Natural killer cell (primary cell): Measurements from ENCODE around the gene FKBP8. TPM values are rescaled to one million over a fixed set of nuclear protein-coding genes. Genes with fewer than 3 reads are reported as not detected.

Experiments
- ATAC-seq, 3 donors: fragments of 150-1000 bp in 2 of 3; fragments of 200-7000 bp in 1 of 3; cut with Tn5 transposase; 1 replicate in 1 of 3; 2 replicates in 2 of 3; pipeline ENCODE4 v1.10.0; 2021; ENCODE audit warnings: mild to moderate bottlenecking in 2 of 3, moderate library complexity in 2 of 3
- DNase-seq, 2 donors: peaks; one replicate each; pipeline versions ENCODE4 v3.0.0 to v3.0.0-alpha.2; 2013 to 2021; ENCODE audit warnings: mixed read lengths in 1 of 2
- H3K27ac ChIP-seq: one replicate; pipeline ENCODE4 v1.5.1; 2013; ENCODE audit warnings: mild to moderate bottlenecking, low read length
- H3K27me3 ChIP-seq: one replicate; pipeline ENCODE4 v1.6.1; 2013; ENCODE audit warnings: low read length; ENCODE audit not compliant: control insufficient read depth, insufficient read depth
- H3K36me3 ChIP-seq: one replicate; pipeline ENCODE4 v1.6.1; 2013; ENCODE audit warnings: low read length; ENCODE audit not compliant: control insufficient read depth, insufficient read depth
- H3K4me1 ChIP-seq: one replicate; pipeline ENCODE4 v1.6.1; 2013; ENCODE audit warnings: low read length; ENCODE audit not compliant: control insufficient read depth, insufficient read depth
- H3K4me3 ChIP-seq: one replicate; pipeline ENCODE4 v1.5.1; 2013; ENCODE audit warnings: low read length
- H3K9me3 ChIP-seq: one replicate; pipeline ENCODE4 v1.6.1; 2013; ENCODE audit warnings: low read length; ENCODE audit not compliant: control insufficient read depth, insufficient read depth
- H3K27ac Mint-ChIP-seq, 2 donors: one replicate each; pipeline ENCODE4 v1.8.0; 2022; ENCODE audit warnings: mild to moderate bottlenecking in 2 of 2, mixed read lengths in 2 of 2, moderate library complexity in 1 of 2
- H3K27me3 Mint-ChIP-seq, 2 donors: one replicate each; pipeline ENCODE4 v1.8.0; 2022; ENCODE audit warnings: low read depth in 2 of 2, mixed read lengths in 2 of 2
- H3K36me3 Mint-ChIP-seq: one replicate; pipeline ENCODE4 v1.8.0; 2022; ENCODE audit warnings: mixed read lengths
- H3K4me1 Mint-ChIP-seq, 2 donors: one replicate each; pipeline ENCODE4 v1.8.0; 2022; ENCODE audit warnings: mixed read lengths in 2 of 2
- H3K4me3 Mint-ChIP-seq: one replicate; pipeline ENCODE4 v1.8.0; 2022; ENCODE audit warnings: mild to moderate bottlenecking, moderate library complexity, mixed read lengths
- H3K9me3 Mint-ChIP-seq, 2 donors: one replicate each; pipeline ENCODE4 v1.8.0; 2022; ENCODE audit warnings: mixed read lengths in 2 of 2
- WGBS: methylation state at CpG from one replicate; pipeline ENCODE4 v1.1.7; 2013; ENCODE audit warnings: missing lambda C conversion rate; ENCODE audit not compliant: insufficient coverage; 5-methylcytosine and 5-hydroxymethylcytosine counted together
- intact Hi-C: fragments of 100-400 bp; cut with micrococcal nuclease; formaldehyde crosslinking; loops from one replicate; pipeline ENCODE4 v1.14.2; 2022
- total RNA-seq, 4 donors: library from RNA; stranded (reverse); fragments of 120-200 nt in 1 of 4; gene quantifications; one replicate each; pipeline versions ENCODE4 v1.2.3 to v1.2.4, GENCODE V29; 2013 to 2022
- TF ChIP-seq, protein P1 (sequence below): fragments of 200-600 bp; IDR thresholded peaks from one replicate; pipeline ENCODE4 v1.8.0; 2022; ENCODE audit warnings: antibody characterized with exemption

The FKBP8 gene
- total RNA-seq, 3 donors from 2014 or later (not counting 1 experiment from before 2014, with no cell fraction given): 149 to 179 (median 162) TPM

DNA sequence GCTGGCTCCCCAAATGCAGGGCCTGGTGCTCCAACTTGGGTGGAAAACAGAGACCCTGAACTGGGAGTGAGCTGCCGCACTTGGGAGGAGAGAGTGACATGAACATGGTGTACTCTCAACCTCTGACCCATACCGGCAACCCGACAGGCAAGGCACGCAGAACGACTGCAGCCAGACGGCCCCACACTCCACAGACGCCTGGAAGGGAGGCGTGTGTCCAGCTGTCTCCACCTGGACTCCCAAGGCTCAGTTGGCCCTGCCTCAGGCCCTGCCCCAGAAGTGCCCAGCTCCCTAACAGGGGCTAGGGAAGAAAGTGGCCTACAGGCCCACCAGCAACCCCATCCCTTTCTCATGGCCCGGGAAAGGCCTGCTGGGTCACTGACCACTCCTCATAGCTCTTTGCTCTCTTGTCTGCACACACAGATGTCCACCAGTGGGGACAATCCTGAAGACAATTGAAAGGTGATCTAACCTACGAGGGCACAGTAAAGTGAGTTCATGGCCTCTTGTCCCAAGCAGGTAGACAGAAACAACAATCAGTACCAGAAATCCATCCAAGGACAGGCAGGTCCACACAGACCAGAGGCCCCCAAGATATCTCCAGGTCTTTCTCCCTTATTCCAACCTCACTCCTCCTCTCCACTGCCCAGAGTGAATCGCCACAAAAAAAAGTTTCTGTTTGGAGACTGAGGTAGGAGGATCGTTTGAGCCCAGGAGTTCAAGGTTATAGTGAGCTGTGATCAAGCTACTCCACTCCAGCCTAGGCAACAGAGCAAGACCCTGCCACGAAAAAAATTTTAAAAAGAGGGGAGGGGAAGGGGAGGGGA is 49.7 kb downstream of the FKBP8 start:
- Histone ChIP-seq H3K4me3 (no peak overlapping the region), H3K27ac (peak overlapping the region; percentile 93), H3K9me3 (no peaks in the 10 kb centered on the region), H3K4me1 (peaks cover 98% of the 10 kb centered on the region), H3K36me3 (no peaks in the 10 kb centered on the region), H3K27me3 (no peaks in the 10 kb centered on the region)
- Mint-ChIP-seq H3K27ac (peak overlapping the region; percentile 92 to 93), H3K4me3 (peak overlapping the region; percentile 21), H3K9me3 (no peaks in the 10 kb centered on the region), H3K36me3 (no peaks in the 10 kb centered on the region), H3K27me3 (no peaks in the 10 kb centered on the region), H3K4me1 (peaks cover 61 to 64% of the 10 kb centered on the region in 2 donors)
- intact Hi-C loops: no loop called here
- ATAC-seq: no peak
- WGBS: 91% methylated on average over 13 of the region's 13 CpGs
- DNase-seq: no peak
- TF ChIP-seq, protein P1, sequence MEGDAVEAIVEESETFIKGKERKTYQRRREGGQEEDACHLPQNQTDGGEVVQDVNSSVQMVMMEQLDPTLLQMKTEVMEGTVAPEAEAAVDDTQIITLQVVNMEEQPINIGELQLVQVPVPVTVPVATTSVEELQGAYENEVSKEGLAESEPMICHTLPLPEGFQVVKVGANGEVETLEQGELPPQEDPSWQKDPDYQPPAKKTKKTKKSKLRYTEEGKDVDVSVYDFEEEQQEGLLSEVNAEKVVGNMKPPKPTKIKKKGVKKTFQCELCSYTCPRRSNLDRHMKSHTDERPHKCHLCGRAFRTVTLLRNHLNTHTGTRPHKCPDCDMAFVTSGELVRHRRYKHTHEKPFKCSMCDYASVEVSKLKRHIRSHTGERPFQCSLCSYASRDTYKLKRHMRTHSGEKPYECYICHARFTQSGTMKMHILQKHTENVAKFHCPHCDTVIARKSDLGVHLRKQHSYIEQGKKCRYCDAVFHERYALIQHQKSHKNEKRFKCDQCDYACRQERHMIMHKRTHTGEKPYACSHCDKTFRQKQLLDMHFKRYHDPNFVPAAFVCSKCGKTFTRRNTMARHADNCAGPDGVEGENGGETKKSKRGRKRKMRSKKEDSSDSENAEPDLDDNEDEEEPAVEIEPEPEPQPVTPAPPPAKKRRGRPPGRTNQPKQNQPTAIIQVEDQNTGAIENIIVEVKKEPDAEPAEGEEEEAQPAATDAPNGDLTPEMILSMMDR: no peak

DNA sequence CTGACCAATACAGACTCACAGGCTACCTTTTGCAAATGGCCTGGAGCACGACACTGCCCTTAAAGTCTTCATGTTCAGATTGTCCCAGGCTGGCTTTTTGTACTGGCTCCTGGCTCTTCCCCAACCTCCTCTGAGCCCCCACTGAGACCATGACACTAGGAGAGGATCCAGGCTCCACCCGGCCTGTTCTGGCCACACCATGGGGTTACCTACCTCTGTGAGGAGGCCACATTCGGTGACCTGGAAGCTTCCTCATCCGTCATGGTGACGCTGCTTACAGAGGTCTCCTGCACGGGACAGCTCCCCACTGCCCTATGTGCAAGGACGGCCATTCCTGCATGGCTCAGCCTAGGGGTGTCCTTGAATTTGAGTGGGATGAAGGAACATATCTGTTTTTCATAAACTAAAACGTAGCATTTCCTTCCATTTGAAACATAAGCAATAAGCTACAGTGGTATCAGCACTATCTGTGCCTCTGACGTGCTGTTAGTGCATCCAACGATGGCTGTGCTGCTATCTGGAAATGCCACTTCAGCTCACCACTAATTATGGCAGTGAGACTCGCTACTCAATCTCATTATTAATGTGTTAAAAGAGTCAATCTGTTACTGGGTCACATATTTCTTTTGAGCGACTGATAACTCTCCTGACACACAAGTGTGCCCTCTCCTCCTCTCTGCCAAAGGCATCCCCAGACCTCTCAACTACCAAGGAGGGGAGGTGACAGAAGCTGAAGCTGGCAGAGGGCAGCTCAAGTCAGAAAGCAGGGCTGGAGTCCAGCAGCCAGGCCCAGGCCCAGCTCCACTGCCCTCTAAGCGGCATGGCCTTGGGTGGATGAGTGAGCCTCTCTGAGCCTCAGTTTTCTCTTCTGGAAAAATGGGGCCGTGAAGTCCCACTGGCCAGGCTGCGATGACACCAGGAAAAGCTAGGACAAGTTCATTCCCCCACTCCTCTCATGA is 51.1 kb downstream of the FKBP8 start:
- no peak overlapping the region for H3K27ac ChIP-seq

DNA sequence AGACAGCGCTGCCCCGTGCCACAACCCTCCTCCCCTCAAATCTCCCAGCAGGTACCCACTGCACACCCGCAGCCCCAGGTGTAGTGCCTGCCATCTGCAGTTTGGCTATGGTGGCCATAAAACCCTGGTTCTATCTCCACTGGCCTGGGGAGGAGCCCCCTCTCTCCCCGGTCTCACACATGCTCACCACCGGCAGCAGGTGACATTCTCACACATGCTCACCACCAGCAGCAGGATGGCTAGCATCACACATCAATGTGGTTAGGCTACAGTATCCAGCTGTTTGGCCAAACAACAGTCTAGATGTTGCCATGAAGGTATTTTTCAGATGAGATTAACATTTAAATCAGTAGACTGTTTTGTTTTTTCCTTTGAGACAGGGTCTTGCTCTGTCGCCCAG is 52.6 kb downstream of the FKBP8 start:
- H3K9me3 Mint-ChIP-seq: no peaks in the 10 kb centered on the region
- no peaks in the 10 kb centered on the region for H3K36me3 ChIP-seq
- intact Hi-C loops: no loop called here
- TF ChIP-seq, protein P1: no peak
- H3K27me3 Mint-ChIP-seq: no peaks in the 10 kb centered on the region
- no peak overlapping the region for H3K4me3 ChIP-seq
- no peak overlapping the region for H3K27ac ChIP-seq
- peak overlapping the region; percentile 77 for H3K4me3 Mint-ChIP-seq
- peaks cover 96% of the 10 kb centered on the region for H3K4me1 ChIP-seq
- peak; percentile 50 to 56 for DNase-seq
- no peaks in the 10 kb centered on the region for H3K27me3 ChIP-seq
- H3K36me3 Mint-ChIP-seq: no peaks in the 10 kb centered on the region
- WGBS: 52% methylated on average over 6 of the region's 6 CpGs
- H3K9me3 ChIP-seq: no peaks in the 10 kb centered on the region
- peaks cover 64 to 71% of the 10 kb centered on the region in 2 donors for H3K4me1 Mint-ChIP-seq
- ATAC-seq: peak; percentile 70 to 90 (median 83)
- peak overlapping the region; percentile 82 to 86 for H3K27ac Mint-ChIP-seq

More for the DNA sequence above, 51.1 kb downstream of the FKBP8 start:
- TF ChIP-seq, protein P1: no peak
- peak overlapping the region; percentile 75 to 82 for H3K27ac Mint-ChIP-seq
- Histone ChIP-seq H3K4me3 (no peak overlapping the region), H3K4me1 (peaks cover 97% of the 10 kb centered on the region), H3K9me3 (no peaks in the 10 kb centered on the region), H3K36me3 (no peaks in the 10 kb centered on the region), H3K27me3 (no peaks in the 10 kb centered on the region)
- ATAC-seq: no peak
- H3K27me3 Mint-ChIP-seq: no peaks in the 10 kb centered on the region
- H3K36me3 Mint-ChIP-seq: no peaks in the 10 kb centered on the region
- H3K4me3 Mint-ChIP-seq: peak overlapping the region; percentile 75
- no peaks in the 10 kb centered on the region for H3K9me3 Mint-ChIP-seq
- H3K4me1 Mint-ChIP-seq: peaks cover 68 to 76% of the 10 kb centered on the region in 2 donors
- intact Hi-C loops: no loop called here
- DNase-seq: no peak
- 92% methylated on average over 13 of the region's 15 CpGs for WGBS
